Head of caudate nucleus (tissue), 42 donors: Measurements from ENCODE around the gene SMG6.

ENCODE experiments used
- DNase-seq, 42 donors: peaks; one replicate each; pipeline versions ENCODE4 v3.0.0 to v3.0.0-alpha.2; 2020 to 2021; ENCODE audit warnings: mixed read lengths in 7 of 42
- intact Hi-C: fragments of 100-400 bp; cut with DNase I; formaldehyde crosslinking; loops from one replicate; pipeline ENCODE4 v1.15.0; 2022

The SMG6 gene

GRCh38 chr17:2034806-2035540 is 268.6 kb downstream of the SMG6 start:
- intact Hi-C loops = loop anchor here (5.0 kb wide), 1 partner anchor 128 kb away; no protein-coding TSS in a partner anchor
- DNase-seq = no peak

- peak in 13 of 42 donors; percentile 23 to 79 (median 56) for DNase-seq
- intact Hi-C loops = loop anchor here (5.0 kb wide), 1 partner anchor 127 kb away; no protein-coding TSS in a partner anchor
Measured at GRCh38 chr17:2034157-2034556, 269.4 kb downstream of the SMG6 start.

GRCh38 chr17:2033153-2033552 is 270.4 kb downstream of the SMG6 start:
- intact Hi-C loops = loop anchor here (5.0 kb wide), 1 partner anchor 126 kb away; no protein-coding TSS in a partner anchor
- DNase-seq = no peak

GRCh38 chr17:2030779-2031163 is 272.8 kb downstream of the SMG6 start:
- intact Hi-C loops = loop anchor here (5.0 kb wide), 1 partner anchor 123 kb away; no protein-coding TSS in a partner anchor

GRCh38 chr17:2029911-2030778 is 273.4 kb downstream of the SMG6 start, which contains the start of gene DPH1:
TSS of gene DPH1 (plus strand) at chr17:2030153. CDS start at chr17:2030170, 17 bp downstream.
- intact Hi-C loops = loop anchor here (5.0 kb wide), 1 partner anchor 123 kb away; no protein-coding TSS in a partner anchor
- DNase-seq = peak; percentile 82 to 96 (median 91)

More at GRCh38 chr17:2030779-2031163, 272.8 kb downstream of the SMG6 start:
- DNase-seq = peak in 3 of 42 donors; percentile 62 to 71 (median 63)

GRCh38 chr17:2028737-2029136 is 274.8 kb downstream of the SMG6 start:
- intact Hi-C loops = no loop called here
- DNase-seq = no peak

- intact Hi-C loops = no loop called here
Measured at GRCh38 chr17:2028234-2028614, 275.4 kb downstream of the SMG6 start.

GRCh38 chr17:2027528-2028233 is 275.9 kb downstream of the SMG6 start:
- peak in 3 of 42 donors; percentile 39 to 57 (median 52) for DNase-seq
- intact Hi-C loops = no loop called here

More at GRCh38 chr17:2028234-2028614, 275.4 kb downstream of the SMG6 start:
- no peak for DNase-seq

GRCh38 chr17:2025622-2026309 is 277.8 kb downstream of the SMG6 start:
- intact Hi-C loops = no loop called here
- peak in 40 of 42 donors; percentile 44 to 83 (median 72) for DNase-seq

- intact Hi-C loops = no loop called here
- peak; percentile 33 to 93 (median 80) for DNase-seq
Measured at GRCh38 chr17:2025220-2025621, 278.4 kb downstream of the SMG6 start, which contains the start of gene RTN4RL1. TSS of gene RTN4RL1 (minus strand) at chr17:2025334. CDS start at chr17:2024865, 469 bp downstream.

- no peak for DNase-seq
- intact Hi-C loops = no loop called here
Measured at GRCh38 chr17:2024572-2025219, 278.9 kb downstream of the SMG6 start.

GRCh38 chr17:2023692-2024571 is 279.7 kb downstream of the SMG6 start:
- intact Hi-C loops = no loop called here
- DNase-seq = peak in 36 of 42 donors; percentile 21 to 86 (median 61)

- no peak for DNase-seq
- intact Hi-C loops = no loop called here
Measured at GRCh38 chr17:2023256-2023655, 280.3 kb downstream of the SMG6 start.

- no peak for DNase-seq
- intact Hi-C loops = no loop called here
Measured at GRCh38 chr17:2022647-2023240, 280.8 kb downstream of the SMG6 start.

GRCh38 chr17:2020721-2021120 is 282.9 kb downstream of the SMG6 start:
- no peak for DNase-seq
- intact Hi-C loops = no loop called here

- DNase-seq = no peak
- intact Hi-C loops = no loop called here
Measured at GRCh38 chr17:2019723-2020122, 283.9 kb downstream of the SMG6 start.
